Dedifferentiated amniotic fluid mesenchymal stem cell (primary cell): ENCODE results near the gene SYDE1.
A peak's percentile ranks its signal among the peaks of the same experiment; 100 is the strongest.

Experiments used
- DNase-seq: peaks from one replicate; pipeline ENCODE4 v3.0.0-alpha.2; 2016; ENCODE audit errors: extremely low spot score

SYDE1 gene

DNA sequence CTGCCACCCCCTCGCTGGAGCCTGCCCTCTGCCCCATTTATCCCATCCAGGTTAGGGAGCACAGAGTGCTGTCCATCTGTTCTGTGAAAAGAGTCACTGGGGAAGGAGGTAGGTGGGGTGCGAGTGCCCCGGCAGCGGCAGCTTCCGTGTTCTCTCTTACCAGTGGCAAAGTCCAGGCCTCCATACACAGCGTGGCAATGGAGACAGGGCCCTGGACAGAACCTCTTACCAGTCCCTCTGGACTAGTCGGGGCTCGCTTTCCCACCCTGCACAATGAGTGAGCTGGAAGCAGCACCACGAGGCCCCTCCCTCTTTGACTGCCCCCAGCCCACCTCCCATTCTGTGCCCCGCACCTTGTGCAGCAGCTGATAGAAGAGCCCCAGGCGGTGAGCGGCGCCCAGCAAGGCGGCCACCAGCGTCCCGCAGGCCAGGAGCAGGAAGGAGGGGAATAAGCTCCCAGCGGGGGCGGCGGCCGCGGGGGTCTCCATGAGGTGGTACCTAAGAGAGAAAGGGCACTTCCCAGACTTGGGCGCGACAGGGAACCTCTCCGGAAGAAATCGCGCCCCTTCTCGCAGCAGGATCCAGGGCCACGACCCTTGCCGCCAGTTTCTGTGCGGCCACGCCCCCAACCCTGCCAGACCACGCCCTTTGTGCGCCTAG lies 17.5 kb downstream of the SYDE1 start:
- no peak for DNase-seq

DNA sequence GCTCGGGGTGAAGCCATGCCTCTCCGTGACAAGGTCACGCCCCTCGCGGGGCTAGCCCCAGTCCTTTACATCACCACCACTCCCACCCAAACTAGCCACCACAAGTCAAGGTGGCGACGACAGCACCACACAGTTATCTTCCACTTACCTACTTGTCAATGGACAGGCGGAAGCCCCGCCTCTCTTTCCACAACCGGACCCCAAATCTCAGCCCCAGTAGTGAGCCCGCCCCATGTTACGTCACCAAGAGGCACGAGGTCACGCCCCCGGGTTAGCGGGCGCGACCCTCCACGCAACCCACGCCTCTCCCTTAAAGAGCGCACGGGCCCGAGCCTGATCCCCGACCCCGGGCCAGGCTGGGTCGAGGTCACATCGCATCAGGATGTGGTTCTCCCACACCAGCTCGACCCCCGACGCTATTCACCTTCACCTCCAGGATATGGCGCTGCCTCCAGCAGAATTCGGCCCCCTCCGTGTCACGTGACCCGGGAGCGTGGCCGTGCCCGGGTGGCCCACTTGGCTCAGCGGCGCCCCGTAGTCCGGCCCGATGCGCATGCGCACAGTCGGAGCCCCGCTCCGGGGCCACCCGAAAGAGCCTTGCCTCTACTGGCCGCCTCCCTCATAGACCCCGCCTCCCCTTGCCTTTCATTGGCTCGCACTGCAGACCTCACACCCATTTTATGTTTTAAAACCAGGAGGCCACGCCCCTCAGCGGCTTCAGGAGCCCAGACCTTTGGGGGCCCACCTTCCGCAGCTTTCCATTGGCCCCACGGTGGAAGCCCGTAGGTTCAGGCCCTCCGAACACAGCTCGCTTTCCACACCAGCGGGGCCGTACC lies 18.2 kb downstream of the SYDE1 start:
- DNase-seq, result peak; percentile 97

DNA sequence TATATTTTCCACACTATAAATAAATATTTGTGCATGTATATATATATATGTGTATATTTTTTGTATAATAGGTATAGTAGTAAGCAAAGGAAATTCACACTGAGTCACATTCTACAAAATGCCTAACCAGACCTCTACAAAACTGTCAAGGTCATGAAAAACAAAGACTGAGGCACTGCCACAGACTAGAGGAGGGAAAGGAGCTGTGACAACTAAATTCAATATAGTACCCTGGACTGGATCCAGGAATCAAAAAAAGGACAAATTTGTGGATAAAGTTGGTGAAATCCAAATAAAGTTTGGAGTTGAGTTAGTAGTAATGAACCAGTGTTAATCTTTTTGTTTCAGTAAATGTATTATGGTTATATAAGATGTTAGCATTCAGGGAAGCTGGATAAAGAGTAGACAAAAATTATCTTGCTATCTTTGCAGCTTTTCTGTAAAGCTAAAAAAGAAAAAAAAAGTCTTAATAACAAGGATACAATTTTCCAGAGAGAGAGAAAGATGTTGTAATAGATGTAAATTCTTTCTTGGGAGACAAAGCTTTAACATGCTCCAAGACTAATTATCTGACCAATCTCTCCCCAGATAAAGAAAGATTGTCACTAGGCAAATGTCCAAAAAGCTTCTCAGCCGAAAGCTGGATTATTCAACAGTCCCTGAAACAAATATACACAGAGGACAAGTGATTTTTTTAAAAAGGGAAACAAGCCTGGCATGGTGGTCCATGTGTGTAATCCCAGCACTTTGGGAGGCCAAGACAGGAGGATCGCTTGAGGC lies 19.1 kb downstream of the SYDE1 start:
- DNase-seq, result no peak

DNA sequence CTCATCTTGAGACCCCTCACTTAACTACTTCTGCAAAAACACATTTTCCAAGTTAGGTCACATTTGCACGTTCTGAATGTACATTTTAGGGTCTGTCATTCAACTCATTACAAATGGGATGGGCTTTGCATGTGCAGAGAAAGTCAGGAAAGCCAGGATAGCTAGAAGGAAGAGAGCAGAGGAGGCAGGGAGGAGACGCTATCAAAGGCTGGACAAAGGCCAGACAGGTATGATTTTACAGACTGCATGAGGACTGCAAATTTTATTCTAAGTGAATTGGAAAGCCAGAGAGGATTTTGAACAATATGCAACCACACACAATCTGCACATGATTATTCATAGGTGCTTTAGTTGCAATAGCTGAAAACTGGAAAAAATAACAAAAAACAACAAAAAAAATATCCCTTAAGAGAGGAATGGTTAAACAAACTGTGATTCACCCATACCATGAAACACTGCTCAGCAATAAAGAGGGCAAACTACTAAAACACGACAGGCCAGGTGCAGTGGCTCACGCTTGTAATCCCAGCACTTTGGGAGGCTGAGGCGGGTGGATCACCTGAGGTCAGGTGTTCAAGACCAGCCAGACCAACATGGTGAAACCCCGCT lies 21.1 kb downstream of the SYDE1 start:
- no peak for DNase-seq

DNA sequence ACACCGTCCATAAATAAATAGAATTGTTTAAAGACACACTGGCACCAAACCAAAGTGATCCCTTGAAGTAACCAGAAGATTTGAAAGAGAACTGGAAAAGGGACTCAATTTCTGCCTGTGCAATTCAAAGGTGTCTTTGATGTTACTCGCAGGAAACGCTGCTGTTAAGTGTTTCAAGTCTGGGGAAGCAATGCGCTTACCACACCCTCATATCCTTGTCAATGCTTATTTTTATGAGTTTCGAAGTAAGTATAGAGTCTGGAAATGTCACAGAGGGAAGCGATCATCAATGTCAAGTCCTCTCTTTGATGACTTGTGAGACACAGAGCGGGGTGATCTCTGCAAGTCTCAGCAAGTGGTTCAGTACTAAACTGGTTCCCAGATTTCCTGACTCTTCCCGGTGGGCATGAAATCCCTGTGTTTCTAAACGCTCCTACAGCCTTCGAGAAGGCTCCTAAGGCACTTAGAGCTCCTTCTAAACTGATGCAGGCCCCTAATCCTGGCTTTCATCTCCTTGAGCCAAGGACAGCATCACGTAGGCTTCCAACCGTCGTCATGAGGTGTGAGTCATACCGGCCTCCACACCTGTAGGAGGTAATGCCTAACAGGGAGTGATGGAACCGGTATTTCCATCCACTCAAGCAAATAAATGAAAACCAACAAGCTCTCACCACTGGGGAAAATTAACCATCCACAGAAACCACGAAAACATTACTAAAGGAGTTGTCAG lies 22.8 kb downstream of the SYDE1 start:
- DNase-seq, result no peak

DNA sequence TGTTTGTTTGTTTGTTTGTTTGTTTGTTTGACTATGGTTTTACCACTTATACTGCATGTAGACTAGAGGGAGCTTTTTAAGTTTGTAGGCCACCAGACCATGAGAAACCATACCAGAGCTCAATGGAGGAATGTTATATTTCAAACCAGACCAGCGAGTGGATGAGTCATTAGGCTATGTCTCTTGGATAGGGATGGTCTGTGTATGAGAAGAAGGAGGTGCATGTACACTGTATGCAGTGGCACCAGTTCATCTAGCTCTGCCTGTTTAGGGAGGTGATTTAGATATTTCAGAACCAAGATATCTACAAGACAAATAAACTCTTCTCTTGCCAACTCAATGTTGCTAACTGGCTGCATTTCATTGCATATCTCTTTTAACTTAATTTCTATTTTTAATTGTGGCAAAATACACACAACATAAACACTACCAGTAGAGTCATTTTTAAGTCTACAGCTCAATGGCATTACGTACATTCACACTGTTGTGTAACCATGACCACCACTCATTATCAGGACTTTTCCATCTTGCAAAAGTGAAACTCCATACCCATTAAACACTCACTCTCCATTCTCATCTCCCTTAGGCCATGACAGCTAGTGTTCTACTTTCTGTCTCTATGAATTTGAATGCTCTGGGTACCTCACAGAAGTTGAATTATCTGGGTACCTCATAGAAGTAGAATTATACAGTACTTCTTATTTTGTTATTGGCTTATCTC lies 29.2 kb downstream of the SYDE1 start:
- DNase-seq, result no peak

DNA sequence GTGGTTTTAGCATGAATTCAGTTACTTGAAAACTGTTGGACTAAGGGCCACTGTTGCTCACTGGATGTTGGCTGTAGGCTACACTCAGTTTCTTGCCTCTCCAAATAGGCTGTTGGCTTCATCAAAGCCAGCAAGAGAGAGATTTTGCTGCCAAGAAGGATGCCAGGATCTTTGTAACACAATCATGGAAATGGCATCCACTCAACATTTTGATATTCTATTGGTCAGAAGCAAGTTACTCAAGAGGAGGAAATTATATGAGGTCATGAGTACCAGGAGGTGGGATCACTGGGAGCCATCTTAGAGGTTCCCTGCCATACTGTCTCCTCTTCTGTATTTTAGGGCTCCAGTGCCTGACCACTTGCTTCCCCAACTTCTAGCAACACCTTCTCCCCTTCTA lies 30.6 kb downstream of the SYDE1 start:
- DNase-seq, result no peak

DNA sequence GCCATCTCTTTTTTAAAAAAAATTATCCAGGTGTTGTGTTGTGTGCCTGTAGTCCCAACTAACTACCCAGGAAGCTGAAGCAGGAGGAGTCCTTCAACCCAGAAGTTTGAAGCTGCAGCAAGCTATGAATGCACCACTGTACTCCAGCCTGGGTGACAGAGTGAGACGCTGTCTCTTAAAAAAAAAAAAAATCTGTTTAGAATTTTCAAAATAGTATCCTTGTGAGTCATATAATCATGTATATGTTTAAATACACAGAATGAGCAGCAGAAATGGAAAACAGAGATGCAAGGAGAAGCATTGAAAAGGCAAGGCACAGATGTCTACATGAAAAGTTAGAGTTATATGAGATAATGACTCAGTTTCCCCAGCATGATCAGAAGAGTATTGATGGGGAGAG lies 31.2 kb downstream of the SYDE1 start:
- no peak for DNase-seq

DNA sequence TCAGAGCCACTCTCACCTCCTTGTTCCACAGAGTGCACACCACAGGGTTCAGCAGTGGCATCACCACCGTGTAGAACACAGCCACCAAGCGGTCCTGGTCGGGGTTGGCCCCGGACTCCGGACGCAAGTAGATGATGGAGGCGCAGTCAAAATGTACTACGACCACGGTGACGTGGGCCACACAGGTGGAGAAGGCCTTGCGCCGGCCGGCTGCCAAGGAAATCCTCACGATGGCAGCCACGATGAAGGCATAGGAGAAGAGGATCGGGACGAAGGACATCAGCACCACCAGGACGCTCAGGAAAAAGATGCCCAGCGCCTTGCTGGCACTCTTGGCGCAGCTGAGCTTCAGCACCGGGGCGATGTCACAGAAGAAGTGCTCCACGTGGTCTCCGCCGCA lies 33.9 kb downstream of the SYDE1 start:
- no peak for DNase-seq

DNA sequence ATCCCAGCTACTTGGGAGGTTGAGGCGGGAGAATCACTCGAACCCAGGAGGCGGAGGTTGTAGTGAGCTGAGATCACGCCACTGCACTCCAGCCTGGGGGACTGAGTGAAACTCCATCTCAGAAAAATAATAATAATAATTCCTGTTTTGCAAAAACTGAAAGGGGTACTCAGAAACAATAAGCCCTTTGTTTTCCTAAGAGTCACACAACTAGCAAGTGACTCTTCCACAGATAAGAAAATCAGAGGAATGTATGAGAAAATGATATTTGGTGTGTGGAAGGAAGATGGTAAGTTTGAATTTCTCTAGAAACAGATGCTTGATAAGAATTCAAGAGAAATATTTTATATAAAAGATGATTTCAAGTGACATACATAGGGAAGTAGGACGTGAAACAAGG lies 35.1 kb downstream of the SYDE1 start:
- DNase-seq, result no peak

DNA sequence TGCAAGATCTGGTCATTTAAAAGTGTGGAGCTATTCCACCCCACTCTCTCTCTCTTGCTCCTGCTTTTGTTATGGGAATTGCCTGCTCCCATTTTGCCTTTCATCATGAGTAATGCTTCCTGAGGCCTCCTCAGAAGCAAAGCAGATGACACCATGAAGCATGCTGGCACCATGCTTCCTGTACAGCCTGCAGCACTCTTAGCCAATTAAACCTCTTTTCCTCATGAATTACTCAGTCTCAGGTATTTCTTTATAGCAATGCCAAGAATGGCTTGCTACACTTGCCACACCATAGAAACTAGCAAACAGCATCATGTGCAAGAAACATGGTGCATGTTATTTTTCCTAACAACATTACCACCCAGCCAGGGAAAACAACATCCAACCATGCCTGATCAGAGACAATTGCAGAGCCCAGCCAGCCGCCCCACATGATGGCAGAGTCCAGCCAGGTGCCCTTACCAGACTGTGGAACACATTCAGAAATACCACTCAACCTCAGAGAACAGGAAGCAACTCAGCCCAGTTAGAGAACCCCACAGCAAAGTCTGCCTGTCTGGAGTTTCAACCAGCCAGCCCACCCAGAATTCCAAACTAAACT lies 36.9 kb downstream of the SYDE1 start:
- no peak for DNase-seq

DNA sequence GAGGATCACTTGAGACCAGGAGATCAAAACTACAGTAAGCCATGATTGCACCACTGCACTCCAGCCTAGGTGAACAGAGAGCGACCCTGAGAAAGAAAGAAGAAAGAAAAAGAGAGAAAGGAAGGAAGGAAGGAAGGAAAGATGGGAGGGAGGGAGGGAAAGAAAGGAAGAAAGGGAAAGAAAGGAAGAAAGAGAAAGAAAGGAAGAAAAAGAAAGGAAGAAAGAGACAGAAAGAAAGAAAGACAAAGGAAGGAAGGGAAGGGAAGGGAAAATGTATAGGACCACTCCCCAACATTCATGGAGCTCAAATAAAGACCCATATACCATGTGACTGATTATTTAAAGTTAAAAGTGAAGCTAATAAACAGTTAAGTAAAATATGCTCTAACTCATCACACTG lies 39.9 kb downstream of the SYDE1 start:
- no peak for DNase-seq

DNA sequence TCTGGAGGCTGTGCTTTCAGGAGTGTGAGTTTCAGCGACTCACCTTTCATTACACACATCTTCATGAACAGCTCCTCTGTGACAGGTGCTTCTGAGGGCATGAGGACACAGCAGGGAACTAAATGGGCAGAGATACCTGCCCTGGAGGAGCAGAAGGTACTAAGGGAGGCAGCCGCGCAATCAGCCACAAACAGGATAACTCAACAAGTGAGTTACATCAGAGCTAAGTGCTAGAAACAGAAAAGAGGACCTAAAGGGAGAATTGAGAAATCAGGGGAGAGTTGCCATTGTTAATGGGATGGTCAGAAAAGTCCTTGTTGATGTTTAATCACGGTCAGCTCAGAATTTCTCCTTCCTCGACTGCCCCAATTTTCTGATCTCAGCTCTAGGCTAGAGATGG lies 42.5 kb downstream of the SYDE1 start:
- no peak for DNase-seq

DNA sequence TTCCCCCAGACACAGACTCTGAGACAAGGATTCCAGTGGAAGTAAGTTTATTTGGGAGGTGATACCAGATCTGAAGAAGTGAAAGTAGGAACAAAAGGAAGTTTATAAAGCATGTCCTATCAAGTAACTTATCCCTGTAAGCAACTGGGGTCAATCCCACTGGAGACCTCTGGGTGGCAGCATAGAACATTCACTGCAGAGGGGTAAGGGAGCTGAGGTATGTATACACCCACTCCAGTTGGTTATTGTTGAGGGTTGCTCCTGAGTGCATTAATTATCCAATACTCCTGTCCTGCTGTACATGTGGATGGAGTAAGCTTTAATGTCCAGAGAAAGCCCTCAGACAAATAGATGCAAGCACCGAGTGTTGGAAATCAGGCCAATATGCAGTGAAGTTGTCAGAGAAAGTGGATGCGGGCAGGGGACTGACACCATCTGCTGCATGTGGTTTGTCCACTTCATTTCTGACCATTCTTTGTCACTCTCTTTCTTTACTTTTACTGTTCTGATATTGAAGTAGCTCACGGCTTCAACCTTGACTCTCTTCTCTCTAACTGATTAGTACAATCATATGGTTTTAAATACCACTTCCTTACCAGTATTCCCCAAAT lies 46.9 kb downstream of the SYDE1 start:
- DNase-seq, result no peak

DNA sequence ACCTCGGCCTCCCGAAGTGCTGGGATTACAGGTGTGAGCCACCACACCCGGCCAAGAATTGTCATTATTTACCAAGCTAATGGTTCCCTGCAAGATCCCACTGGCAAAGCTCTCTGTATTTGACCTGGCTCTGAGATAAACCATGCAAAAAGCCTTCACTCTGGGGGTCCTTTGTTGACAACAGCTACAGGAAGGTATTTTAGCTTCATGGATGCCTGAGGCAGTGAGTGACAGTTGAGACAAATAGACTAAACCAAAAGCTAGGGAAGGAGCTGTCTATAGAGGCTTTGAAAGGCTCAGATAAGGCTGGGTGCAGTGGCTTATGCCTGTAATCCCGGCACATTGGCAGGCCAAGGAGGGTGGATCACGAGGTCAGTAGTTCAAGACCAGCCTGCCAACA lies 48.1 kb downstream of the SYDE1 start:
- no peak for DNase-seq

DNA sequence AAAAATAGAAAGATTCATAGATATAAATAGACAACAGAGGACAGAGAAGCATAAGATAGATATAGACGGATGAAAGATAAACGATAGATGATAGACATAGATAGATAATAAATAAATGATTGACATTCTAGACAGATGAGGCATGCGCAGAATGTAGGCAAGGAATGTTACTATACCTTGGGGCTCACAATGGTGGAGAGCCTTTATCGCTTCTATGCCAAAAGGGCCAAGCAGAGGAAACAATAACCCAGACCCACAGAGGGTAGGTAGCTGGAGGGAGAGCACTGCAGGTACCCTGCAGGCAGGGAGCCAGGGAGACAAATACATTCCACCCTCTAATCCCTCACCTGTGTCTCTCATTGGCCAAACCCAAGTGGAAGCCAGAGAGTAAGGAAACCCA lies 49.2 kb downstream of the SYDE1 start:
- no peak for DNase-seq

DNA sequence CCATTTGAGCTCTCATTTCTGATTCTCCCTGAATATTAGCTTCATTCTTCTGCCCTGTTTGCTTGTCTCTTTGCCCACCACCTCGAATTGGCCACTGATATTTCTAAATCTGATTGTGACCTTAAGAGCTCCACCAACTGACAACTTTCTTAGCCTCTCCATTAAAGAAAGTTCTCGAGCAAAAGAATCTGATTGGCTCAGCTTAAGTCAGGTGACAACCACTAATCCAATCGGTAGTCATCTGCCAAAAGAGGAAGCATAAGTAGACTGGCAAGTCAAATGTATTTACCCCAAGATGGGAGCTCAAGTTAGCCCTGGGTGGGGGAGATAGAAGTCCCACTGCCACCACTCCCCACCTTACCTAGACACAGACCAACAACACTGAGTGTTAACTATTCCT lies 52.0 kb downstream of the SYDE1 start:
- DNase-seq, result no peak

DNA sequence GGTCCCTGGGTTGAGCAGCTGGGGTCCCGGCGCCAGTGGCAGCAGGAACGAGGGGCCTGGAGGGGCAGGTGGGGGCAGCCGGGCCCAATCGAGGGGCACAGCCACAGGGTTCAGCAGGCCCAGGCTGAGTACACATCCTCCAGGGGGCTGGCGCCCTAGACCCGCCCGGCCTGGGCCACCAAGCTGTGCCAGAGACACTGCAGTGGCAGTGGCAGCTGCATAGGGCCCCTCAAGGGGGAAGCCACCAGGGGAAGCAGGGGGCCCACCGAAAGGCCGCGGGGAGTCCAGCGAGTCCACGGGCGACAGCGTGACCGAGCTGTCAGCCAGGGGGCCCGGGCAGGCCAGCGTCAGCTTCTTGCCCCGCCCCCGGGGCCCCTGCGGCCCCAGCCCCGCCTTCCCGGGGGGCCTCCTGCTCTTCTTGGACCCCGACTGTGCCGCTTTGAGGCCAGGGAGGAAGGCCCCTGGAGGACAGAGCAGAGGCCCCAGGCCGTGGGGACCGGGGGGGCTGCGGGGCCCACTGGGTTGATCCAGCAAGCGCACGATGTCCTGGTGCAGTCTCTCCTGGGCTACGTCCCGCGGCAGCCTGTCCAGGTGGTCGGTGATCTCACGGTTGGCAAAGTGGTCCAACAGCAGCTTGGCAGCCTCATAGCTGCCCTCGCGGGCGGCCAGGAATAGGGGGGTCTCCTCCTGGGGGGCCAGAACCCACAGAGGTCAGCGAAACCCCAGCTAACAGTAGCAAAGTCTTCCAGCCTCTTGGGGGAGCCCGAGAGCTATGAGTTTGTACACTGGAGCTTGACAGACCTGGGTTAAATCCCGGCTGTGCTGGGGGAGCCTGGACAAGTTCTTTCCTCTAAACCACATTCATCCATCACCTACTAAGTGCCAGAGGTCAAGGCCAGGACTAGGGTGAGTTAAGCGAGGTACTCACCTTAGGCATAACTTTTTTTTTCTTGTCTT lies 54.1 kb downstream of the SYDE1 start:
- no peak for DNase-seq
